ENCODE data around the gene TBC1D2. TPM values are rescaled to one million over a fixed set of nuclear protein-coding genes. Genes with fewer than 3 reads are reported as not detected.

The TBC1D2 gene
- total and polyA plus RNA-seq, 2 donors (not counting 3 experiments of a cell fraction or from before 2014, with no cell fraction given), result 3.4 to 4.5 TPM

DNA sequence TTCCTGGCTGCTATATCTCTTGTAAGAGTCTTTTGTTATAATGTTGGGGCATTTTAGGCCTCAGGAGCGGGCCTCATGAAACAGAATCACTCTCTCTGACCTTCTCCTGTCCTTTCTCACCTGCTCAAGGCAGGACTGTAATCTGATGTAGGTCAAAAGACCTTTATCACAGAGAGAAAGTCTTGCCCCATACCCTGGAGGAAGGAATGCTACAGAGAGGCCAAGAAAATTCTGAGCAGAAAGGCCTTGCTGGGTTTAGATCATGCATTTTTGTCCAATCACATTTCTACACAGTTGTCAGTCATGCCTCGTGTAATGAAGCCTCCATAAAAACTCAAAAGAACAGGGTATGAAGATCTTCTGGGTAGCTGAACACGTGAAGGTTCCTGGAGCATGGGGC lies 45.2 kb upstream of the TBC1D2 start:
- TF ChIP-seq, protein P1, sequence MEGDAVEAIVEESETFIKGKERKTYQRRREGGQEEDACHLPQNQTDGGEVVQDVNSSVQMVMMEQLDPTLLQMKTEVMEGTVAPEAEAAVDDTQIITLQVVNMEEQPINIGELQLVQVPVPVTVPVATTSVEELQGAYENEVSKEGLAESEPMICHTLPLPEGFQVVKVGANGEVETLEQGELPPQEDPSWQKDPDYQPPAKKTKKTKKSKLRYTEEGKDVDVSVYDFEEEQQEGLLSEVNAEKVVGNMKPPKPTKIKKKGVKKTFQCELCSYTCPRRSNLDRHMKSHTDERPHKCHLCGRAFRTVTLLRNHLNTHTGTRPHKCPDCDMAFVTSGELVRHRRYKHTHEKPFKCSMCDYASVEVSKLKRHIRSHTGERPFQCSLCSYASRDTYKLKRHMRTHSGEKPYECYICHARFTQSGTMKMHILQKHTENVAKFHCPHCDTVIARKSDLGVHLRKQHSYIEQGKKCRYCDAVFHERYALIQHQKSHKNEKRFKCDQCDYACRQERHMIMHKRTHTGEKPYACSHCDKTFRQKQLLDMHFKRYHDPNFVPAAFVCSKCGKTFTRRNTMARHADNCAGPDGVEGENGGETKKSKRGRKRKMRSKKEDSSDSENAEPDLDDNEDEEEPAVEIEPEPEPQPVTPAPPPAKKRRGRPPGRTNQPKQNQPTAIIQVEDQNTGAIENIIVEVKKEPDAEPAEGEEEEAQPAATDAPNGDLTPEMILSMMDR (IDR thresholded peaks at IDR 0.05; ENCODE audit: extremely low read depth in 1 of 2, insufficient read depth in 1 of 2, low read depth in 1 of 2, low read length in 2 of 2), result no peak
- no peak for TF ChIP-seq POLR2A (IDR thresholded peaks at IDR 0.05; ENCODE audit: low read depth, low read length)
- TF ChIP-seq POLR2AphosphoS5 (IDR thresholded peaks at IDR 0.05; ENCODE audit: insufficient read depth, low read depth, low read length), result no peak
- TF ChIP-seq, protein P2, sequence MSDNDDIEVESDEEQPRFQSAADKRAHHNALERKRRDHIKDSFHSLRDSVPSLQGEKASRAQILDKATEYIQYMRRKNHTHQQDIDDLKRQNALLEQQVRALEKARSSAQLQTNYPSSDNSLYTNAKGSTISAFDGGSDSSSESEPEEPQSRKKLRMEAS (IDR thresholded peaks at IDR 0.05; ENCODE audit: insufficient read depth, insufficient read length), result no peak
- TF ChIP-seq GATA2 (IDR thresholded peaks at IDR 0.05; ENCODE audit: insufficient read depth, insufficient read length, low read depth, low read length), result no peak
- no peak for TF ChIP-seq EZH2 (IDR thresholded peaks at IDR 0.05; ENCODE audit: borderline replicate concordance, low read depth, low read length, severe bottlenecking)
- TF ChIP-seq JUN (IDR thresholded peaks at IDR 0.05; ENCODE audit: borderline replicate concordance, insufficient read depth, insufficient read length, low read depth), result no peak
- TF ChIP-seq FOS (IDR thresholded peaks at IDR 0.05; ENCODE audit: borderline replicate concordance, insufficient read depth, low read length), result no peak
- dilution Hi-C loops (cut with MboI; ENCODE audit: extremely low pct_ligation_motif_present, low sequenced_read_pairs) (no loop called here), intact Hi-C loops (cut with micrococcal nuclease) (no loop called here)
- H3K4me3 ChIP-seq (replicated peaks in 1 of 3; ENCODE audit: insufficient read depth in 1 of 3, low read depth in 1 of 3, low read length in 3 of 3), result no peak overlapping the region
- H3K9ac ChIP-seq (replicated peaks; ENCODE audit: extremely low read depth, insufficient read depth, low read length), result no peak overlapping the region
- no peak overlapping the region for H3K27ac ChIP-seq (ENCODE audit: insufficient read depth, low read depth, low read length)
- DNase-seq (ENCODE audit: low read depth, low spot score) (no peak), FAIRE-seq (no peak)
- no peaks in the 10 kb centered on the region for H3K9me3 ChIP-seq (replicated peaks; ENCODE audit: control insufficient read depth, insufficient read depth, low read length)
- no TSS peak for BruUV-seq (replicated peaks)
- H3K79me2 ChIP-seq (ENCODE audit: control insufficient read depth, insufficient read depth, low read length), result no peaks in the 10 kb centered on the region
- H3K4me2 ChIP-seq (ENCODE audit: insufficient read depth, low read length), result no peak overlapping the region
- no peaks in the 10 kb centered on the region for H4K20me1 ChIP-seq (replicated peaks; ENCODE audit: control insufficient read depth, extremely low read depth, insufficient read depth, low read length)
- no peak overlapping the region for H2AFZ ChIP-seq (ENCODE audit: low read depth, low read length)
- H3K4me1 ChIP-seq (ENCODE audit: control insufficient read depth, extremely low read depth, insufficient read depth, low read length), result peaks cover 6% of the 10 kb centered on the region
- no peaks in the 10 kb centered on the region for H3K9me1 ChIP-seq (replicated peaks; ENCODE audit: control insufficient read depth, extremely low read depth, insufficient read depth, low read length)
- ChIA-PET POLR2A (no interaction called here), CTCF (interaction anchor here (1.2 kb wide), 1 partner anchor 475 kb away, joined by 3 read pairs; no protein-coding TSS in a partner anchor)
- H3K27me3 ChIP-seq (ENCODE audit: control insufficient read depth in 2 of 2, insufficient read depth in 2 of 2, low read length in 2 of 2), result no peaks in the 10 kb centered on the region
- H3K36me3 ChIP-seq (ENCODE audit: control insufficient read depth in 2 of 2, extremely low read depth in 1 of 2, insufficient read depth in 2 of 2, low read length in 2 of 2), result no peaks in the 10 kb centered on the region

Measured in endothelial cell of umbilical vein (primary cell).